T-helper 22 cell (primary cell): ENCODE measurements around the gene PCNX3.
"Not testable (repeated sequence)": the region's sequence is repeated elsewhere in the genome, so short reads cannot be mapped to it uniquely, and the experiment has no call there.

Experiments used
- DNase-seq: peaks from one replicate; pipeline ENCODE4 v3.0.0-alpha.2; 2020; ENCODE audit warnings: low read depth

The PCNX3 gene

GRCh38 chr11:65620666-65621065, 5.1 kb downstream of the PCNX3 start:
- no peak for DNase-seq

DNA sequence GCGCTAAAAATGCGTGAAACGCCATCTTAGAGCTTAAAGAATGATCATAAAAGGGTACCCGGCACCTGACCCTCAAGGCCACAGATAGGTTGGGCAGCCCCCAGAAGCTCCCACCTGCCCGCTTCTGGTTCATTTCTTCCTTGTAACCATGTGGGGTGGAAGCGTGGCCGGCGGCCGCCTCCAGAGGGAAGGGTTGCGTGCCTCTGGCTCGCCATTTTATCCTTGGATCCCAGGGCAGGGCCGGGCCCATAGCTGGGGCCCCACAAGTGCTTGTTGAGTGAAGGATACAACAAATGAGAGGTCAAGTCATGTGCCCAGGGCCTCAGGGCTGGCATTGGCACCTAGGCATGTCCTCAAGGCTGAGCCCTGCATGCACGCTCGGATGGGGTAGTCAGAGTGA, 5.9 kb downstream of the PCNX3 start:
- DNase-seq, result no peak

DNA sequence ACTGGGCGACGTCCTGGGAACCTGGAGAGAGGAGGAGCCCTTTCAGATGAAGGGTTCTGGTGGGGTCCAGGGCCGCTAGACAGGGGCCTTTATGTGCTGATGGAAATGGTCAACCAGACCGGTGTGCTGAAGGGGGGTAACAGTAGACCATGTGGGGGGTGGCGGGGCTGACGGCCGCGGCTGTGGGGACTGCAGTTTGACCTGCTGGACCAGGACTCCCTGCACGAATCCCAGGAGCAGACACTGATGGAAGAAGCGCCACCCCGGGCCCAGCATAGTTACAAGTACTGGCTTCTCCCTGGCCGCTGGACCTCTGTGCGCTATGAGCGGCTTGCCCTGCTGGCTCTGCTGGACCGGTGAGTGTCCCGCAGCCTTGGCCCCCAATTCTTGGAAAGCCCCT, 6.4 kb downstream of the PCNX3 start:
- DNase-seq, result no peak

- DNase-seq, result no peak
Observed at GRCh38 chr11:65623177-65623576, 7.6 kb downstream of the PCNX3 start.

GRCh38 chr11:65623852-65624616, 8.5 kb downstream of the PCNX3 start:
- DNase-seq, result no peak

DNA sequence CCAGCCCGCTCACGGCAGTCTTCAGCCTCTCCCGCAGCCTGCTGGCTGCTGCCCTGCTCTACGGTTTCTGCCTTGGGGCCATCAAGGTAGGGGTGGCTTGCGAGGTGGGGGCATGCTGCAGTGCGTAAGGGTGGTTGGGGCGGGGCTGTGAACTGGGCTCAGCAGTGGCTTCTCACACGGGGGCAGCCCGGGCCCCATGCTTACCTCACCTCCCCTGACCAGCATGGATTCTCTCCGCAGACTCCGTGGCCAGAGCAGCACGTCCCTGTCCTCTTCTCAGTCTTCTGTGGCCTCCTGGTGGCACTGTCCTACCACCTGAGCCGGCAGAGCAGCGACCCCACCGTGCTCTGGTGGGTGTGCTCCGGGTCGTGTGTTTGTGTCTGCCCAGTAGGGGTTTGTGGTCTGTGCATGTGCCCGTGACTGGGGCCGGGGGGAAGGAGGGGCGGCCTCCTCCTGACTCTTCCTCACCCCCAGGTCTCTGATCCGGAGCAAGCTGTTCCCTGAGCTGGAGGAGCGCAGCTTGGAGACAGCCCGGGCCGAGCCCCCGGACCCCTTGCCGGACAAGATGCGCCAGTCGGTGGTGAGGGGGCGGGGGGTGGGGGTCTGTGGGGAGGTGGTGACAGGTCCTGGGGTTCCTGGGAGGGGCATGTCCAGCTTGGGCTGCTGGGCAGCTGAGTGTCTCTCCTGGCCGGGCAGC, 9.5 kb downstream of the PCNX3 start:
- DNase-seq, result no peak

DNA sequence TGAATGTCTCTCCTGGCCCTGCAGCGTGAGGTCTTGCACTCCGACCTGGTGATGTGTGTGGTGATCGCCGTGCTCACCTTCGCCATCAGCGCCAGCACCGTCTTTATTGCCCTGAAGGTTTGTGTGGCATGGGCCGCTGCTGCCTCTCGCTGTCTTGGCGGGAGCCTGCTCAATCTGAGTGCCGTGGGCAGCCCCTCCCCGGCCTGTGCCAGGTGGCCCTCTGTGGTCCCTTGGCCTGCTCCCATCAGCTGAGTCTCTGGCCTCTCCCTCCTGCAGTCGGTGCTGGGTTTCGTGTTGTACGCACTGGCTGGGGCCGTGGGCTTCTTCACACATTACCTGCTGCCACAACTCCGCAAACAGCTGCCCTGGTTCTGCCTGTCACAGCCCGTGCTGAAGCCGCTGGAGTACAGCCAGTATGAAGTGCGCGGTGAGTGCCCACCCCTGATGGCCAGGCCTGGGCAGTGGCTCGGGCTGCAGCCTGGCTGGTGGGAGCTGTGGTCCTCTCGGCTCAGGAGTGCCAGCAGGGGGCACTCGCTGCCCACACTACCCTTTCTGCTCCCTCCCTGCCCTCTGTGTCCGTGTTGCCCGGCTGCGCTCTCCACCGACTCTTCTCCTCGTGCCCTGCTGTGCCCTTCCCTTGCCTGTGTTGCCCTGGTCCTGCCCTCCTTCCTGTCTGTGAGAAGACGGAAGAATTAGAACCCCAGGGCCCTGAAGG, 10.2 kb downstream of the PCNX3 start:
- no peak for DNase-seq

- no peak for DNase-seq
Observed at GRCh38 chr11:65627202-65627601, 11.6 kb downstream of the PCNX3 start.

- no peak for DNase-seq
Observed at GRCh38 chr11:65629579-65629978, 14.0 kb downstream of the PCNX3 start.

DNA sequence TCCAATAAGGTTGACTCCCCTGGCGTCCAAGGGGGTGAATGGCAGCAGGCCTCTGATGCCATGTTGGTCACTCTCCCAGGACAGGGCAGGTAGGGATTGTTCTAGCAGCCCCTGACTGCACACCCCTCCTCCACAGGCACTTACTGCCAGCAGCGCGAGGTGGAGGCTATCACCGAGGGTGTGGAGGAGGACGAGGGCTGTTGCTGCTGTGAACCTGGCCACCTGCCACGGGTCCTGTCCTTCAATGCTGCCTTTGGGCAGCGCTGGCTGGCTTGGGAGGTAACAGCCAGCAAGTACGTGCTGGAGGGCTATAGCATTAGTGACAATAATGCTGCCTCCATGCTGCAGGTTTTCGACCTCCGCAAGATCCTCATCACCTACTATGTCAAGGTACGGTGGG, 14.6 kb downstream of the PCNX3 start:
- DNase-seq, result no peak

DNA sequence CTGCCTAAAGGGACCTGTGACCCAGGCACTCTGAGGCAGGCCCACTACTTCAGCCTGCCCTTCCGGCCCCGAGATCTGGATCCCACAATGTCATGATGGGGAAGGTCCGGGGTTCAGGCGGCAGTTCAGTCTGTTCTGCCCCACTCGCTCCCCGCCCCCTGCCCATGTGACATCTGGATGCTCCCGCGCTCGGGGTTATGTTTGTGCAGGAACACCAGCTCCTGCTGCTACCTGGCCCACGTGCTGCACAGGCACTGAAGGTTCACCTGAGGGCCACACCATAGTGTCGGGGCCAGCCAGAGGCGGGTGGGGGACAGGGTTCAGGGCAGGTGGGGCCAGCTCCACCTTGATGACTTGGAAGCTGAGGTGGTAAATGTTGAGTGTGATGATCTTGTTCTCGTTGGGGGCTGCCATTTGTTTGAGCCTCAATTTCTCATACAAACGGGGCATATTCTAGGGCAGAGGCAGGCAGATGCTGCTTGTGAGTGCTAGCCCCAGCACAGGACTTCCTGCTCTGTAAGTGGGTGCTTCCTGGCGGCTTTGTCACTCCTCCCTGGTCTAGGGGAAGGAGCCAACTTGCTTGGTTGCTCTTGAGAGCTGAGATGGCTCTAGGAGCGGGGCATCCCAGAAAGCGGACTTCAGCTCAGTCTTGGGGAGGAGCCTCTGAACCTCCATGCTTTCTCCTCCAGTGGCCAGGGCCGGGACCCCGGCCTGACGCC, 18.0 kb downstream of the PCNX3 start:
- no peak for DNase-seq

- DNase-seq, result no peak
Observed at GRCh38 chr11:65634109-65634436, 18.5 kb downstream of the PCNX3 start.

DNA sequence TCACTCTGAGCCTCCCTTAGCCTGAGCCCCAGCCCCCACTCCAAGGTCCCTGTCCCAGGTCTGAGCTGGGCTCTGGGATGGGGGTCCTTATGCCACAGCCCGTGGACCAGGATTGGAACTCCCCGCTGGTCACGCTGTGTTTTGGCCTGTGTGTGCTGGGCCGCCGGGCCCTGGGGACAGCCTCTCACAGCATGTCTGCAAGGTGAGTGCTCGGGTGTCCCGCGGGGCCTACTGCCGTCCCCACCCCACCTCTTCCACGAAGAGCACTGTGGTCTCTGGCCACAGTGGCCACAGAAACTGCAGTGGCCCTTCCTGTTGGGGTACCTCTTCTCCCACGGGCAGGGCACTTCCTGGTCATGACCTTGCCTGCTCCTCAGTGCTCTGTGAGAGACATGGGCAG, 18.9 kb downstream of the PCNX3 start:
- no peak for DNase-seq

- DNase-seq, result no peak
Observed at GRCh38 chr11:65634905-65635731, 19.5 kb downstream of the PCNX3 start.

DNA sequence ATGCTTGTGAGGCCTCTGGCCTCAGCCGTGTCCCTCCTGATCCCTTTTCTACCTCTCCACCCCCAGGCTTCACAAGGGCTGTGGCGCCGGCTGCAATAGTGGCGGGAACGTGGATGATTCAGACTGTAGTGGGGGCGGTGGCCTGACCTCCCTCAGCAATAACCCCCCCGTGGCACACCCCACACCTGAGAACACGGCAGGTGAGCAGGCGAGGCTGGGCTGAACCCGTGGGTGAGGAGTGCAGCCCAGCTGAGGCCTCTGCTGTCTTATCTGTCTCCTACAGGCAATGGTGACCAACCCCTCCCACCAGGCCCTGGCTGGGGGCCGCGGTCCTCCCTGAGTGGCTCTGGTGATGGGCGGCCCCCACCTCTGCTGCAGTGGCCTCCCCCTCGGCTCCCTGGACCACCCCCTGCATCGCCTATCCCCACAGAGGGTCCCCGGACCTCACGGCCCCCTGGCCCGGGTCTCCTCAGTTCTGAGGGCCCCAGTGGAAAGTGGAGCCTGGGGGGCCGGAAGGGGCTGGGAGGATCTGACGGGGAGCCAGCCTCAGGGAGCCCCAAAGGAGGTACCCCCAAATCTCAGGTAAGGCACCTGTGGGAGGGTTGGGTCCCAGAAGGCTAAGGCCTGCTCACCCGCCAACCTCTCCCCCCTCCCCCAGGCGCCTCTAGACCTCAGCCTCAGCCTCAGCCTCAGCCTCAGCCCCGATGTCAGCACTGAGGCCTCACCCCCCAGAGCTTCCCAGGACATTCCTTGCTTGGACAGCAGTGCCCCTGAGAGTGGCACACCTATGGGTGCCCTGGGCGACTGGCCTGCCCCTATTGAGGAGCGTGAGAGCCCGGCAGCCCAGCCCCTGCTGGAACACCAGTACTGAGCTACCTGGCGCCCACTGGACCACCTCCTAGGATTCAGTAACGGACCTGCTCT, 20.8 kb downstream of the PCNX3 start:
- no peak for DNase-seq

DNA sequence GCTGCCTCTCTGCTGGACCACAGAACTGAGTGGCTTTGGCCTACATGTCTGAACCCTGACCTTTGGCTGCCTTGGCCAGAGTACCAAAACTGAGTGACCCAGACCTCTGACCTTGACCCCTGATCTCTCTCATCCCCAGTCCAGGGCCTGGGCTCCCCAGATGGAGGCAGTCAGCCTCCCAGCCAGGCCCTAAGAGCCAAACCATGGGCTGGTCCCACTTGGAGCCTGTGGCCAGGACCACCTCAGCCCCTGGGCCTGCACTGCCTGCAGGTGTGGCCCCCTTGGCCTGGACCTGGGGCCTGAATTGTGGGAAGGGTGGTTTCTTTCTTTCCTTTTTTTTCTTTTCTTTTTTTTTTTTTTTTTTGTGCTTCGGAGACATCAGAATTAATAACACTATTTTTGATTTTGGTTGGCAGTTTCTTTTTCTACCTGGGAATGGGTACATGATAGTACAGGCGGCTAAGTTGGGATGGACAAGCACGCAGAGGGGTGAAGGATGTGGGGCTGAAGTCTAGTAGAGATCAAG, 21.5 kb downstream of the PCNX3 start:
- no peak for DNase-seq

DNA sequence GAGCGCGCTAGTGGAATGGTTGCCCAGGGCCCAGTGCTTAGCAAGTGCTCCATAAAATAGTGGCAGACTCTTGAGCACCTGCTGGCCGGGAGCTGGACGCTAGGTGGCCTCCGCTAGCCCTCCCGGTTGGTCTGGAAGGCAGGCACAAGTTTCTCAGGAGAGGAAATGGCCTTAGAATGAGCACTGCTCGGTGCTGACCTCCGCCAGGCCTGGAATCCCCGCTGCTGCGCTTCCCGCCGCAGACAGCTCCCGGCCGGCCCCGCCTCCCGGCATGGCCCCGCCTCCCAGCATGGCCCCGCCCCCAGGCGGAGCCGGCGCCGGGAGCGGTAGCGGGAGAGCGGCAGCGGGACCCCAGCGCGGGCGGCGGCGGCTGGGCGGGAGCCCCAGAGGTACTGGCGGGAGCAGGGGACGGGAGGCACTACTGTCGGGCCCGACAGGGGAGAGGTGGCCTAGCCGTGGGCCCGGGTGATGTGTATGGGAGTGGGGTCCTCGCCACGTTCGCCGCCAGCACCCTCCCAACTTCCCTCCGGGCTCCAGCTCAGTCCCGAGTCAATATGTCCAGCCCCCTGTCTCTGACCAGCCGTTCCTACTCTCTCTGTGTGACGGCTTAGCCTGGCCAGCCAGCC, 22.3 kb downstream of the PCNX3 start, which contains the start of gene SIPA1:
TSS of gene SIPA1 (plus strand) at position 308 of the 626 bp plus-strand sequence. CDS start 2,821 bp downstream, outside the sequence.
- peak; percentile 61 for DNase-seq

- not testable (repeated sequence) for DNase-seq
Observed at GRCh38 chr11:65639228-65639597, 23.6 kb downstream of the PCNX3 start.

DNA sequence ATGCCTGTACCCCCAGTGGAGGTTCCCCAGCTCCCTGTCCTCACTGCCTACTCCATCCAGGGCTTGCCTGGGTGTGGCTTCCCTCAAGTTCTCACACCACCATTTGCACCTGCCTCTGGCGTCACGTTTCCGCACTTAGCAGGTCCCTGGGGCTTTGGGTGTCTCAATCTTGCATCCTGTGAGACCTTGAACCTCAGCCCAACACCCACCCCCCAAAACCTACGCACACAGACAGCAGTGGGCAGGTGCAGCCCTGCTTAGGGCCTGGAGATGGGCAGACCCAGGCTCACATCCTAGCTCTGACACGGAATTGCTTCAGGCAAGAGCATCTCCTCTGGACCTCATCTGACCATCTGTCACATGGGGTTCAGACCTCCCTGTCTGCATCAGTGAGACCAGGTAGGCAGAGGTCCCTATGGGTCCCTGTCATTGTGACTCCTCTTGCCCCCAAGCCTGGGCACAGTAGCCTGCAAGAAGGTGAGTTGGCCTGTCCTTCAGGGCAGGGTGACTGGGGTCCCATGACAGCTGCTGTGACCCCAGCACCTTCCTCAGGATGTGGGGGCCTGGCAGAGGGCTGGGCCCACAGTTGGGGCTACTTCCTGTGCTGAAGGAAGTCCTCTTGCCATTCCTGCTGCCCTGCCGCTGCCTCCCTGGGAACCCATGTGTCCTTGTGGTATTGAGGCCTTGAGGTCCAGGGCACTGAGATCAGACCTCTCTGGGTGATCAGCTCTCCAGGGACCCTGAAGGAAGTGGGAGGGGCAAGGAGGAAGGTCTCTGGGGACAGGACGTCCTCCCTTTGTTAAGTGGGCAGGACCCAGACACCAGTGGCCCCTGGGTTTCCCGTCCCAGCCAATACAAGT, 24.3 kb downstream of the PCNX3 start:
- DNase-seq, result peak; percentile 76
